ENCODE measurements around the gene CTNNBL1. TPM values are rescaled to one million over a fixed set of nuclear protein-coding genes. Genes with fewer than 3 reads are reported as not detected.

CTNNBL1 gene
- total and polyA plus RNA-seq, 2 of the 4 experiments (the other 2 are of a cell fraction), result 29.9 to 34.1 TPM

GRCh38 chr20:37770908-37771307, 77.1 kb downstream of the CTNNBL1 start:
- Histone ChIP-seq H3K4me1 (ENCODE audit: control insufficient read depth, insufficient read depth, low read length) (no peaks in the 10 kb centered on the region), H4K91ac (ENCODE audit: insufficient read depth, low read depth, low read length) (no peak overlapping the region), H3K23ac (ENCODE audit: low read depth, low read length) (no peak overlapping the region), H3K14ac (replicated peaks; ENCODE audit: low read depth, low read length) (no peak overlapping the region), H3K27me3 (ENCODE audit: control insufficient read depth, insufficient read depth, low read length) (no peaks in the 10 kb centered on the region), H2AK9ac (replicated peaks; ENCODE audit: low read depth, low read length, poor library complexity) (no peak overlapping the region), H2BK20ac (ENCODE audit: low read depth, low read length) (no peak overlapping the region), H2BK15ac (ENCODE audit: low read depth, low read length) (no peak overlapping the region), H3K4me3 (ENCODE audit: insufficient read depth, low read depth, low read length) (no peak overlapping the region), H2AK5ac (ENCODE audit: low read depth, low read length) (no peak overlapping the region), H3K9ac (ENCODE audit: low read depth, low read length) (no peak overlapping the region), H3K9me1 (ENCODE audit: insufficient read depth, low read length) (no peaks in the 10 kb centered on the region; the same call in 1 of the 2 replicates), H3K4ac (ENCODE audit: low read depth, low read length) (no peak overlapping the region), H3K27ac (ENCODE audit: insufficient read depth, low read length) (no peak overlapping the region), H2BK120ac (ENCODE audit: low read depth, low read length) (no peak overlapping the region), H2BK5ac (ENCODE audit: low read depth, low read length, poor library complexity, severe bottlenecking) (no peak overlapping the region), H3K4me2 (ENCODE audit: low read depth, low read length) (no peak overlapping the region), H3K79me1 (ENCODE audit: low read depth in 1 of 2, low read length in 2 of 2) (no peaks in the 10 kb centered on the region), H3K18ac (ENCODE audit: low read depth, low read length) (no peak overlapping the region), H2AFZ (replicated peaks; ENCODE audit: low read length, poor library complexity) (no peak overlapping the region), H3K9me3 (ENCODE audit: control insufficient read depth, insufficient read depth, low read length) (no peaks in the 10 kb centered on the region), H3K56ac (ENCODE audit: extremely low read depth, insufficient read depth, low read length) (no peak overlapping the region), H4K20me1 (ENCODE audit: insufficient read depth, low read length) (no peaks in the 10 kb centered on the region), H4K8ac (ENCODE audit: low read depth in 2 of 2, low read length in 2 of 2) (no peak overlapping the region), H3K36me3 (ENCODE audit: control insufficient read depth, insufficient read depth, low read length) (peaks cover 4% of the 10 kb centered on the region), H4K5ac (ENCODE audit: low read depth, low read length) (no peak overlapping the region)
- DNase-seq (no peak), ATAC-seq (ENCODE audit: low read depth) (no peak)
- BruUV-seq (replicated peaks), result no TSS peak
- ChIA-PET POLR2A (ENCODE audit: unreplicated experiment) (no interaction called here), CTCF (no interaction called here)
- no CpG with 5 or more reads among the region's 5 CpGs for WGBS, 2 experiments (ENCODE audit: extremely low coverage in 2 of 2, insufficient read length in 1 of 2)
- in situ Hi-C loops (cut with MboI; ENCODE audit: low sequenced_read_pairs), result no loop called here
- intact Hi-C loops (cut with micrococcal nuclease), result no loop called here
- no peak for TF ChIP-seq BHLHE40 (IDR thresholded peaks at IDR 0.05; ENCODE audit: low read depth, low read length)
- TF ChIP-seq CEBPB (IDR thresholded peaks at IDR 0.05; ENCODE audit: low read depth, low read length), result peak; percentile 92
- no peak for TF ChIP-seq RCOR1 (IDR thresholded peaks at IDR 0.05; ENCODE audit: insufficient replicate concordance, low read length)
- TF ChIP-seq CTCF (conservative IDR thresholded peaks at IDR 0.05; ENCODE audit: low read depth, low read length), result no peak
- dilution Hi-C loops (cut with HindIII; ENCODE audit: low sequenced_read_pairs, unreplicated experiment), result no loop called here
